Epidermal melanocyte (primary cell): ENCODE measurements around the gene SYNGR3.
A peak's percentile ranks its signal among the peaks of the same experiment; 100 is the strongest.
"Not testable (repeated sequence)": the region's sequence is repeated elsewhere in the genome, so short reads cannot be mapped to it uniquely, and the experiment has no call there.

Experiments used
- DNase-seq: peaks from one replicate; pipeline ENCODE4 v3.0.0; 2011; ENCODE audit warnings: low spot score; ENCODE audit not compliant: insufficient read length

SYNGR3 gene

GRCh38 chr16:1989209-1990100 is at the start of gene SYNGR3:
SYNGR3 (plus strand) TSS chr16:1989970; CDS start chr16:1990103, 133 bp downstream.
- no peak for DNase-seq

GRCh38 chr16:1940273-1941161 is 49.3 kb upstream of the SYNGR3 start:
- DNase-seq = no peak

GRCh38 chr16:1941162-1942046 is 48.4 kb upstream of the SYNGR3 start:
- no peak for DNase-seq

GRCh38 chr16:1942047-1942809 is 47.5 kb upstream of the SYNGR3 start:
- DNase-seq = no peak

GRCh38 chr16:1942810-1943726 is 46.7 kb upstream of the SYNGR3 start, which contains the start of gene MSRB1:
MSRB1 (minus strand) TSS chr16:1943199; CDS start chr16:1943156, 43 bp downstream.
- DNase-seq = peak; percentile 99

GRCh38 chr16:1944612-1945199 is 45.1 kb upstream of the SYNGR3 start:
- DNase-seq = no peak

- no peak for DNase-seq
Measured at GRCh38 chr16:1945559-1946391, 44.0 kb upstream of the SYNGR3 start.

GRCh38 chr16:1946495-1947368 is 43.0 kb upstream of the SYNGR3 start:
- DNase-seq = no peak

- DNase-seq = no peak
Measured at GRCh38 chr16:1947369-1947670, 42.5 kb upstream of the SYNGR3 start.

GRCh38 chr16:1949507-1949906 is 40.3 kb upstream of the SYNGR3 start:
- no peak for DNase-seq

- DNase-seq = no peak
Measured at GRCh38 chr16:1950047-1950446, 39.7 kb upstream of the SYNGR3 start.

GRCh38 chr16:1950559-1950958 is 39.2 kb upstream of the SYNGR3 start:
- DNase-seq = no peak

GRCh38 chr16:1953734-1954133 is 36.0 kb upstream of the SYNGR3 start:
- DNase-seq = no peak

GRCh38 chr16:1957434-1958142 is 32.2 kb upstream of the SYNGR3 start:
- not testable (repeated sequence) for DNase-seq

- not testable (repeated sequence) for DNase-seq
Measured at GRCh38 chr16:1958143-1958491, 31.7 kb upstream of the SYNGR3 start.

GRCh38 chr16:1958715-1959268 is 31.0 kb upstream of the SYNGR3 start:
- DNase-seq = no peak
